Measurements from ENCODE around the gene CALML3.

CALML3 gene

GRCh38 chr10:5547931-5548660 is 23.3 kb downstream of the CALML3 start:
- no peak overlapping the region for H3K9ac ChIP-seq (ENCODE audit: low read length)
- no peak overlapping the region for H2AFZ ChIP-seq (ENCODE audit: low read depth, low read length)
- H3K9me3 ChIP-seq (ENCODE audit: insufficient read depth, low read length) = no peaks in the 10 kb centered on the region
- no peaks in the 10 kb centered on the region for H4K20me1 ChIP-seq (ENCODE audit: insufficient read depth, low read length)
- no peaks in the 10 kb centered on the region for H3K79me2 ChIP-seq (ENCODE audit: low read length)
- H3K4me2 ChIP-seq (ENCODE audit: low read length) = no peak overlapping the region
- no peaks in the 10 kb centered on the region for H3K27me3 ChIP-seq (ENCODE audit: low read depth, low read length)
- no peaks in the 10 kb centered on the region for H3K36me3 ChIP-seq (replicated peaks; ENCODE audit: low read depth, low read length)
- H3K4me3 ChIP-seq (ENCODE audit: low read length) = no peak overlapping the region
- TF ChIP-seq CTCF (IDR thresholded peaks at IDR 0.05; ENCODE audit: low read depth, low read length) = no peak
- TF ChIP-seq EZH2phosphoT487 (IDR thresholded peaks at IDR 0.05; ENCODE audit: low read depth) = no peak
- H3K27ac ChIP-seq (ENCODE audit: low read length) = no peak overlapping the region
- no peaks in the 10 kb centered on the region for H3K4me1 ChIP-seq (ENCODE audit: low read length)

- TF ChIP-seq EZH2phosphoT487 (IDR thresholded peaks at IDR 0.05; ENCODE audit: low read depth) = no peak
- TF ChIP-seq CTCF (IDR thresholded peaks at IDR 0.05; ENCODE audit: low read depth, low read length) = no peak
- no peak overlapping the region for H3K27ac ChIP-seq (ENCODE audit: low read length)
- H3K9me3 ChIP-seq (ENCODE audit: insufficient read depth, low read length) = no peaks in the 10 kb centered on the region
- no peak overlapping the region for H2AFZ ChIP-seq (ENCODE audit: low read depth, low read length)
- H3K27me3 ChIP-seq (ENCODE audit: low read depth, low read length) = no peaks in the 10 kb centered on the region
- no peaks in the 10 kb centered on the region for H3K79me2 ChIP-seq (ENCODE audit: low read length)
- no peaks in the 10 kb centered on the region for H3K36me3 ChIP-seq (replicated peaks; ENCODE audit: low read depth, low read length)
- H3K4me1 ChIP-seq (ENCODE audit: low read length) = no peaks in the 10 kb centered on the region
- H3K9ac ChIP-seq (ENCODE audit: low read length) = no peak overlapping the region
- H3K4me2 ChIP-seq (ENCODE audit: low read length) = no peak overlapping the region
- H4K20me1 ChIP-seq (ENCODE audit: insufficient read depth, low read length) = no peaks in the 10 kb centered on the region
- H3K4me3 ChIP-seq (ENCODE audit: low read length) = no peak overlapping the region
These were observed 24.9 kb downstream of the CALML3 start for GRCh38 chr10:5549462-5550249.

GRCh38 chr10:5550250-5550545 is 25.4 kb downstream of the CALML3 start:
- Histone ChIP-seq H3K79me2 (ENCODE audit: low read length) (no peaks in the 10 kb centered on the region), H3K36me3 (replicated peaks; ENCODE audit: low read depth, low read length) (no peaks in the 10 kb centered on the region), H3K27ac (ENCODE audit: low read length) (no peak overlapping the region), H3K4me1 (ENCODE audit: low read length) (no peaks in the 10 kb centered on the region), H3K4me2 (ENCODE audit: low read length) (no peak overlapping the region), H3K9me3 (ENCODE audit: insufficient read depth, low read length) (no peaks in the 10 kb centered on the region), H3K9ac (ENCODE audit: low read length) (no peak overlapping the region), H4K20me1 (ENCODE audit: insufficient read depth, low read length) (no peaks in the 10 kb centered on the region), H2AFZ (ENCODE audit: low read depth, low read length) (no peak overlapping the region), H3K27me3 (ENCODE audit: low read depth, low read length) (no peaks in the 10 kb centered on the region), H3K4me3 (ENCODE audit: low read length) (no peak overlapping the region)
- no peak for TF ChIP-seq CTCF (IDR thresholded peaks at IDR 0.05; ENCODE audit: low read depth, low read length)
- TF ChIP-seq EZH2phosphoT487 (IDR thresholded peaks at IDR 0.05; ENCODE audit: low read depth) = no peak

GRCh38 chr10:5550621-5551530 is 26.1 kb downstream of the CALML3 start:
- Histone ChIP-seq H3K4me2 (ENCODE audit: low read length) (no peak overlapping the region), H3K9me3 (ENCODE audit: insufficient read depth, low read length) (no peaks in the 10 kb centered on the region), H3K4me3 (ENCODE audit: low read length) (no peak overlapping the region), H3K4me1 (ENCODE audit: low read length) (no peaks in the 10 kb centered on the region), H2AFZ (ENCODE audit: low read depth, low read length) (no peak overlapping the region), H3K36me3 (replicated peaks; ENCODE audit: low read depth, low read length) (no peaks in the 10 kb centered on the region), H4K20me1 (ENCODE audit: insufficient read depth, low read length) (no peaks in the 10 kb centered on the region), H3K27me3 (ENCODE audit: low read depth, low read length) (no peaks in the 10 kb centered on the region), H3K9ac (ENCODE audit: low read length) (no peak overlapping the region), H3K79me2 (ENCODE audit: low read length) (no peaks in the 10 kb centered on the region), H3K27ac (ENCODE audit: low read length) (no peak overlapping the region)
- TF ChIP-seq CTCF (IDR thresholded peaks at IDR 0.05; ENCODE audit: low read depth, low read length) (no peak), EZH2phosphoT487 (IDR thresholded peaks at IDR 0.05; ENCODE audit: low read depth) (no peak)

Data from OCI-LY3 (cell line).